HepG2 (cell line): ENCODE measurements around the gene PARN.

Experiments
- CEBPB ChIP-seq: IDR thresholded peaks from 2 replicates; pipeline ENCODE4 v1.6.1; 2011; ENCODE audit warnings: low read depth, low read length, improper control_type of control experiment, borderline replicate concordance
- CREB3 ChIP-seq: sonication (generic); formaldehyde crosslinking; IDR thresholded peaks from 2 replicates; pipeline ENCODE4 v1.5.0; 2020; ENCODE audit warnings: missing genetic modification reagents
- CTCF ChIP-seq: sonication (generic); formaldehyde crosslinking; IDR thresholded peaks from 2 replicates; pipeline ENCODE4 v1.5.0; 2020; ENCODE audit warnings: mild to moderate bottlenecking, missing genetic modification reagents, moderate library complexity
- ESRRA ChIP-seq: sonication (generic); formaldehyde crosslinking; IDR thresholded peaks from 2 replicates; pipeline ENCODE4 v1.5.1; 2020; ENCODE audit warnings: mild to moderate bottlenecking, low read depth, missing genetic modification reagents
- MBNL3 ChIP-seq: fragments of 250-450 bp; sonication (Bioruptor Pico); conservative IDR thresholded peaks from 2 replicates; pipeline ENCODE4 v1.8.0; 2022; ENCODE audit warnings: mild to moderate bottlenecking, inconsistent platforms
- RFX5 ChIP-seq: IDR thresholded peaks from 2 replicates; pipeline ENCODE4 v1.6.1; 2011; ENCODE audit warnings: low read depth, low read length, improper control_type of control experiment
- SMAD1 ChIP-seq: sonication (generic); formaldehyde crosslinking; IDR thresholded peaks from 2 replicates; pipeline ENCODE4 v1.4.0; 2020; ENCODE audit warnings: missing genetic modification reagents, low read depth, mild to moderate bottlenecking, borderline replicate concordance
- ZMYM4 ChIP-seq: sonication (generic); formaldehyde crosslinking; IDR thresholded peaks from 2 replicates; pipeline ENCODE4 v1.8.1; 2023; ENCODE audit warnings: mild to moderate bottlenecking, missing genetic modification reagents
- ZNF274 ChIP-seq: sonication (generic); formaldehyde crosslinking; IDR thresholded peaks from 2 replicates; pipeline ENCODE4 v1.5.1; 2020; ENCODE audit warnings: mild to moderate bottlenecking, missing genetic modification reagents

GRCh38 chr16:14464192-14464591 lies 165.9 kb downstream of the PARN start:
- no peak for TF ChIP-seq ZNF274
- TF ChIP-seq RFX5, result no peak
- TF ChIP-seq CTCF (CRISPR knock-in tag), result no peak
- TF ChIP-seq ESRRA (CRISPR knock-in tag), result no peak
- no peak for TF ChIP-seq MBNL3 (CRISPR knock-in tag)
- no peak for TF ChIP-seq SMAD1 (CRISPR knock-in tag)
- no peak for TF ChIP-seq CEBPB
- no peak for TF ChIP-seq ZMYM4
- TF ChIP-seq CREB3, result no peak
